ENCODE measurements around the gene PPP1R14B.

Gene PPP1R14B

GRCh38 chr11:64268893-64269539, 22.3 kb upstream of the PPP1R14B start:
- peak overlapping the region; percentile 96 for H3K4me3 Mint-ChIP-seq
- H3K4me1 Mint-ChIP-seq (ENCODE audit: low read depth), result peaks cover 24% of the 10 kb centered on the region
- H3K36me3 Mint-ChIP-seq (ENCODE audit: low read depth), result peaks cover 7% of the 10 kb centered on the region
- no peaks in the 10 kb centered on the region for H3K9me3 Mint-ChIP-seq
- no peaks in the 10 kb centered on the region for H3K27me3 Mint-ChIP-seq (ENCODE audit: low read depth)
- H3K27ac Mint-ChIP-seq, result peak overlapping the region; percentile 96
- DNase-seq (ENCODE audit: low spot score), result peak; percentile 58

- Mint-ChIP-seq H3K36me3 (ENCODE audit: low read depth) (peaks cover 7% of the 10 kb centered on the region), H3K9me3 (no peaks in the 10 kb centered on the region), H3K27ac (peak overlapping the region; percentile 96), H3K4me1 (ENCODE audit: low read depth) (peaks cover 24% of the 10 kb centered on the region), H3K27me3 (ENCODE audit: low read depth) (no peaks in the 10 kb centered on the region), H3K4me3 (peak overlapping the region; percentile 96)
- no peak for DNase-seq (ENCODE audit: low spot score)
Measured at GRCh38 chr11:64268025-64268892, 21.5 kb upstream of the PPP1R14B start.

GRCh38 chr11:64267207-64267945, 20.6 kb upstream of the PPP1R14B start:
- no peak overlapping the region for H3K4me3 Mint-ChIP-seq

GRCh38 chr11:64266339-64266738, 19.6 kb upstream of the PPP1R14B start:
- H3K4me1 Mint-ChIP-seq (ENCODE audit: low read depth), result peaks cover 18% of the 10 kb centered on the region
- no peaks in the 10 kb centered on the region for H3K9me3 Mint-ChIP-seq
- H3K4me3 Mint-ChIP-seq, result no peak overlapping the region
- H3K27me3 Mint-ChIP-seq (ENCODE audit: low read depth), result no peaks in the 10 kb centered on the region
- DNase-seq (ENCODE audit: low spot score), result no peak
- H3K27ac Mint-ChIP-seq, result no peak overlapping the region
- H3K36me3 Mint-ChIP-seq (ENCODE audit: low read depth), result peaks cover 13% of the 10 kb centered on the region

More at GRCh38 chr11:64267207-64267945, 20.6 kb upstream of the PPP1R14B start:
- Mint-ChIP-seq H3K4me1 (ENCODE audit: low read depth) (peaks cover 23% of the 10 kb centered on the region), H3K27ac (peak overlapping the region; percentile 96), H3K9me3 (no peaks in the 10 kb centered on the region), H3K27me3 (ENCODE audit: low read depth) (no peaks in the 10 kb centered on the region), H3K36me3 (ENCODE audit: low read depth) (peaks cover 9% of the 10 kb centered on the region)
- no peak for DNase-seq (ENCODE audit: low spot score)

- no peak for DNase-seq (ENCODE audit: low spot score)
- Mint-ChIP-seq H3K36me3 (ENCODE audit: low read depth) (peaks cover 13% of the 10 kb centered on the region), H3K27me3 (ENCODE audit: low read depth) (no peaks in the 10 kb centered on the region), H3K4me1 (ENCODE audit: low read depth) (peaks cover 18% of the 10 kb centered on the region), H3K9me3 (no peaks in the 10 kb centered on the region), H3K27ac (no peak overlapping the region), H3K4me3 (no peak overlapping the region)
Measured at GRCh38 chr11:64265176-64266160, 18.7 kb upstream of the PPP1R14B start.

GRCh38 chr11:64264371-64264852, 17.7 kb upstream of the PPP1R14B start:
- H3K4me3 Mint-ChIP-seq, result no peak overlapping the region
- H3K4me1 Mint-ChIP-seq (ENCODE audit: low read depth), result peaks cover 14% of the 10 kb centered on the region
- no peak for DNase-seq (ENCODE audit: low spot score)
- H3K36me3 Mint-ChIP-seq (ENCODE audit: low read depth), result peaks cover 18% of the 10 kb centered on the region
- H3K27me3 Mint-ChIP-seq (ENCODE audit: low read depth), result no peaks in the 10 kb centered on the region
- no peak overlapping the region for H3K27ac Mint-ChIP-seq
- no peaks in the 10 kb centered on the region for H3K9me3 Mint-ChIP-seq

GRCh38 chr11:64263947-64264317, 17.2 kb upstream of the PPP1R14B start:
- no peak overlapping the region for H3K27ac Mint-ChIP-seq
- no peaks in the 10 kb centered on the region for H3K9me3 Mint-ChIP-seq
- H3K4me3 Mint-ChIP-seq, result no peak overlapping the region
- H3K4me1 Mint-ChIP-seq (ENCODE audit: low read depth), result peaks cover 13% of the 10 kb centered on the region
- H3K27me3 Mint-ChIP-seq (ENCODE audit: low read depth), result no peaks in the 10 kb centered on the region
- H3K36me3 Mint-ChIP-seq (ENCODE audit: low read depth), result peaks cover 19% of the 10 kb centered on the region
- DNase-seq (ENCODE audit: low spot score), result no peak

GRCh38 chr11:64263021-64263946, 16.5 kb upstream of the PPP1R14B start:
- H3K27me3 Mint-ChIP-seq (ENCODE audit: low read depth), result no peaks in the 10 kb centered on the region
- H3K27ac Mint-ChIP-seq, result no peak overlapping the region
- H3K36me3 Mint-ChIP-seq (ENCODE audit: low read depth), result peaks cover 21% of the 10 kb centered on the region
- DNase-seq (ENCODE audit: low spot score), result no peak
- no peak overlapping the region for H3K4me3 Mint-ChIP-seq
- peaks cover 9% of the 10 kb centered on the region for H3K4me1 Mint-ChIP-seq (ENCODE audit: low read depth)
- no peaks in the 10 kb centered on the region for H3K9me3 Mint-ChIP-seq

GRCh38 chr11:64262271-64263002, 15.7 kb upstream of the PPP1R14B start:
- Mint-ChIP-seq H3K27ac (no peak overlapping the region), H3K36me3 (ENCODE audit: low read depth) (peaks cover 21% of the 10 kb centered on the region), H3K27me3 (ENCODE audit: low read depth) (no peaks in the 10 kb centered on the region), H3K4me1 (ENCODE audit: low read depth) (peaks cover 2% of the 10 kb centered on the region), H3K4me3 (no peak overlapping the region), H3K9me3 (no peaks in the 10 kb centered on the region)
- DNase-seq (ENCODE audit: low spot score), result no peak

- peaks cover 2% of the 10 kb centered on the region for H3K4me1 Mint-ChIP-seq (ENCODE audit: low read depth)
- DNase-seq (ENCODE audit: low spot score), result no peak
- H3K4me3 Mint-ChIP-seq, result no peak overlapping the region
- no peaks in the 10 kb centered on the region for H3K9me3 Mint-ChIP-seq
- peaks cover 21% of the 10 kb centered on the region for H3K36me3 Mint-ChIP-seq (ENCODE audit: low read depth)
- H3K27me3 Mint-ChIP-seq (ENCODE audit: low read depth), result no peaks in the 10 kb centered on the region
- H3K27ac Mint-ChIP-seq, result no peak overlapping the region
Measured at GRCh38 chr11:64261556-64262080, 14.9 kb upstream of the PPP1R14B start.

- H3K4me1 Mint-ChIP-seq (ENCODE audit: low read depth), result peaks cover 2% of the 10 kb centered on the region
- no peak for DNase-seq (ENCODE audit: low spot score)
- H3K9me3 Mint-ChIP-seq, result no peaks in the 10 kb centered on the region
- H3K27ac Mint-ChIP-seq, result no peak overlapping the region
- no peaks in the 10 kb centered on the region for H3K27me3 Mint-ChIP-seq (ENCODE audit: low read depth)
- H3K4me3 Mint-ChIP-seq, result no peak overlapping the region
- peaks cover 19% of the 10 kb centered on the region for H3K36me3 Mint-ChIP-seq (ENCODE audit: low read depth)
Measured at GRCh38 chr11:64260147-64260708, 13.5 kb upstream of the PPP1R14B start.

Data from T-helper 2 cell treated with Interferon-gamma antibody and Interleukin-4, amounts not matched to agents 5 μg/mL and 100 μg/mL, for 36 hours (primary cell).